SK-N-SH (cell line): Measurements from ENCODE around the gene MAP7. TPM values are rescaled to one million over a fixed set of nuclear protein-coding genes. Genes with fewer than 3 reads are reported as not detected.

ENCODE experiments used
- CTCF ChIA-PET: fragments of 300-600, 350-600 bp; formaldehyde crosslinking; extraction: SDS; loops from one replicate; lab custom pipeline; 2021; lab: Yijun Ruan, JAX
- POLR2A ChIA-PET: fragments of 350-600 bp; sonication (Branson Sonifier 250); formaldehyde crosslinking; extraction: SDS; loops from one replicate; lab custom pipeline; 2020; ENCODE audit warnings: antibody characterized with exemption, inconsistent platforms; lab: Yijun Ruan, JAX
- DNase-seq: peaks from one replicate; pipeline ENCODE4 v3.0.0; 2012
- H2AFZ ChIP-seq: fragments of 200-600 bp; sonication (generic); 2 replicates; pipeline ENCODE4 v1.8.1; 2016; ENCODE audit warnings: antibody characterized with exemption, mild to moderate bottlenecking, low read depth
- H3F3A ChIP-seq: fragments of 200-600 bp; sonication (generic); replicated peaks from 2 replicates; pipeline ENCODE3; 2016; ENCODE audit warnings: antibody characterized with exemption, mild to moderate bottlenecking; ENCODE audit not compliant: insufficient read depth
- H3K27ac ChIP-seq, 2 experiments: fragments of 200-500 bp in 1 of 2; fragments of 200-600 bp in 1 of 2; sonication (Bioruptor generic) in 1 of 2; sonication (generic), shearing (Covaris generic) in 1 of 2; 2 replicates each; pipeline versions ENCODE4 v1.5.1 to v1.6.1; 2014 to 2016; ENCODE audit warnings: low read depth in 2 of 2, inconsistent platforms in 1 of 2, low read length in 1 of 2, mild to moderate bottlenecking in 1 of 2, mixed read lengths in 1 of 2
- H3K27me3 ChIP-seq: fragments of 200-600 bp; sonication (generic), shearing (Covaris generic); 2 replicates; pipeline ENCODE4 v1.6.1; 2016; ENCODE audit warnings: mixed run types; ENCODE audit not compliant: insufficient read depth
- H3K36me3 ChIP-seq, 2 experiments: fragments of 200-500 bp in 1 of 2; fragments of 200-600 bp in 1 of 2; sonication (Bioruptor generic) in 1 of 2; sonication (generic) in 1 of 2; replicated peaks in 1 of 2; 2 replicates each; pipeline versions ENCODE3 to v1.5.1; 2014 to 2016; ENCODE audit warnings: low read length in 1 of 2, mild to moderate bottlenecking in 1 of 2; ENCODE audit not compliant: insufficient read depth in 2 of 2, control insufficient read depth in 1 of 2
- H3K4me1 ChIP-seq, 2 experiments: fragments of 200-500 bp in 1 of 2; fragments of 200-600 bp in 1 of 2; sonication (Bioruptor generic) in 1 of 2; sonication (generic), shearing (Covaris generic) in 1 of 2; 2 replicates each; pipeline versions ENCODE4 v1.5.1 to v1.6.1; 2014 to 2016; ENCODE audit warnings: low read depth in 1 of 2, low read length in 1 of 2, mixed run types in 1 of 2; ENCODE audit not compliant: insufficient read depth in 2 of 2, control insufficient read depth in 1 of 2
- H3K4me2 ChIP-seq: fragments of 200-600 bp; sonication (generic), shearing (Covaris generic); 2 replicates; pipeline ENCODE4 v1.6.1; 2017; ENCODE audit warnings: mixed run types
- H3K4me3 ChIP-seq, 2 experiments: fragments of 200-500 bp in 1 of 2; fragments of 200-600 bp in 1 of 2; sonication (Bioruptor generic) in 1 of 2; sonication (generic), shearing (Covaris generic) in 1 of 2; 2 replicates each; pipeline versions ENCODE4 v1.5.1 to v1.8.1; 2014 to 2016; ENCODE audit warnings: low read depth in 2 of 2, inconsistent platforms in 1 of 2, low read length in 1 of 2, mild to moderate bottlenecking in 1 of 2, mixed read lengths in 1 of 2, moderate library complexity in 1 of 2
- H3K79me2 ChIP-seq: fragments of 200-600 bp; sonication (generic); 2 replicates; pipeline ENCODE4 v1.8.1; 2017; ENCODE audit warnings: mild to moderate bottlenecking; ENCODE audit not compliant: insufficient read depth
- H3K9ac ChIP-seq: fragments of 200-600 bp; sonication (generic); 2 replicates; pipeline ENCODE4 v1.6.1; 2017; ENCODE audit warnings: mixed run types
- H3K9me2 ChIP-seq: fragments of 200-600 bp; sonication (generic); 2 replicates; pipeline ENCODE4 v1.6.1; 2017; ENCODE audit warnings: mixed run types
- H3K9me3 ChIP-seq: fragments of 200-600 bp; sonication (generic); 2 replicates; pipeline ENCODE4 v1.6.1; 2017; ENCODE audit warnings: mixed run types, mild to moderate bottlenecking, moderate library complexity
- H4K20me1 ChIP-seq: fragments of 200-600 bp; sonication (generic); 2 replicates; pipeline ENCODE4 v1.6.1; 2017; ENCODE audit warnings: mild to moderate bottlenecking, mixed run types; ENCODE audit not compliant: insufficient read depth
- CHD2 ChIP-seq: fragments of 150-350 bp; IDR thresholded peaks from 2 replicates; pipeline ENCODE4 v1.6.1; 2018; ENCODE audit warnings: low read length; ENCODE audit not compliant: partially characterized antibody
- CTCF ChIP-seq: fragments of 200-600 bp; sonication (generic); IDR thresholded peaks from 2 replicates; pipeline ENCODE4 v1.6.1; 2017; ENCODE audit warnings: antibody characterized with exemption, mild to moderate bottlenecking, moderate library complexity
- ELF1 ChIP-seq: IDR thresholded peaks from 2 replicates; pipeline ENCODE4 v1.4.0; 2012
- EZH2phosphoT487 ChIP-seq: fragments of 200-600 bp; sonication (generic); IDR thresholded peaks from 2 replicates; pipeline ENCODE4 v1.6.1; 2017; ENCODE audit warnings: low read depth, mixed run types, mild to moderate bottlenecking, antibody characterized with exemption, moderate library complexity, borderline replicate concordance
- FOXJ3 ChIP-seq: sonication (generic); formaldehyde crosslinking; IDR thresholded peaks from 2 replicates; pipeline ENCODE4 v1.5.1; 2020; ENCODE audit warnings: mild to moderate bottlenecking, missing genetic modification reagents
- FOXM1 ChIP-seq: IDR thresholded peaks from 2 replicates; pipeline ENCODE4 v1.4.0; 2012; ENCODE audit warnings: low read depth, mild to moderate bottlenecking
- GABPA ChIP-seq: IDR thresholded peaks from 2 replicates; pipeline ENCODE4 v1.4.0; 2012; ENCODE audit warnings: low read depth, mild to moderate bottlenecking
- JUND ChIP-seq: IDR thresholded peaks from 2 replicates; pipeline ENCODE4 v1.4.0; 2012
- MEF2A ChIP-seq: IDR thresholded peaks from 2 replicates; pipeline ENCODE4 v1.4.0; 2012; ENCODE audit warnings: low read depth, borderline replicate concordance
- MXI1 ChIP-seq: IDR thresholded peaks from 2 replicates; pipeline ENCODE4 v1.6.1; 2012; ENCODE audit warnings: mild to moderate bottlenecking, low read depth, low read length, improper control_type of control experiment
- POLR2AphosphoS5 ChIP-seq: IDR thresholded peaks from 2 replicates; pipeline ENCODE4 v1.6.1; 2012; ENCODE audit warnings: low read depth, low read length
- RCOR1 ChIP-seq: fragments of 150-350 bp; IDR thresholded peaks from 2 replicates; pipeline ENCODE4 v1.6.1; 2017; ENCODE audit warnings: antibody characterized with exemption, low read length
- RFX5 ChIP-seq: IDR thresholded peaks from 2 replicates; pipeline ENCODE4 v1.6.1; 2012; ENCODE audit warnings: mild to moderate bottlenecking, improper control_type of control experiment, low read length
- RXRA ChIP-seq: IDR thresholded peaks from 2 replicates; pipeline ENCODE4 v1.4.0; 2012; ENCODE audit warnings: low read depth, mild to moderate bottlenecking, borderline replicate concordance
- TCF12 ChIP-seq: IDR thresholded peaks from 2 replicates; pipeline ENCODE4 v1.4.0; 2012
- TEAD4 ChIP-seq: IDR thresholded peaks from 2 replicates; pipeline ENCODE4 v1.4.0; 2012; ENCODE audit warnings: mild to moderate bottlenecking, borderline replicate concordance; ENCODE audit not compliant: insufficient read depth
- USF1 ChIP-seq: IDR thresholded peaks from 2 replicates; pipeline ENCODE4 v1.4.0; 2012; ENCODE audit warnings: low read depth, borderline replicate concordance
- YY1 ChIP-seq: IDR thresholded peaks from 2 replicates; pipeline ENCODE4 v1.4.0; 2012; ENCODE audit warnings: low read depth, mild to moderate bottlenecking
- WGBS: methylation state at CpG from one replicate; pipeline ENCODE4 v1.1.6; 2017; ENCODE audit warnings: low lambda C conversion rate; 5-methylcytosine and 5-hydroxymethylcytosine counted together
- polyA plus RNA-seq, 3 experiments: library from polyadenylated mRNA; depleted of rRNA; stranded (reverse); fragments of >200 nt; gene quantifications; 2 replicates each; pipeline ENCODE4 v1.2.3, GENCODE V29; 2012
- TF ChIP-seq, protein P1 (sequence below): IDR thresholded peaks from 2 replicates; pipeline ENCODE4 v1.4.0; 2012; ENCODE audit warnings: low read depth
- TF ChIP-seq, protein P2 (sequence below): IDR thresholded peaks from 2 replicates; pipeline ENCODE4 v1.6.1; 2012; ENCODE audit warnings: mild to moderate bottlenecking, low read depth, low read length, moderate library complexity
- TF ChIP-seq, protein P3 (sequence below): fragments of 150-350 bp; IDR thresholded peaks from 2 replicates; pipeline ENCODE4 v1.6.1; 2016; ENCODE audit warnings: mild to moderate bottlenecking, low read depth, low read length

The MAP7 gene
- polyA plus RNA-seq, 1 of the 3 experiments (the other 2 are of a cell fraction): 0.76 TPM

DNA sequence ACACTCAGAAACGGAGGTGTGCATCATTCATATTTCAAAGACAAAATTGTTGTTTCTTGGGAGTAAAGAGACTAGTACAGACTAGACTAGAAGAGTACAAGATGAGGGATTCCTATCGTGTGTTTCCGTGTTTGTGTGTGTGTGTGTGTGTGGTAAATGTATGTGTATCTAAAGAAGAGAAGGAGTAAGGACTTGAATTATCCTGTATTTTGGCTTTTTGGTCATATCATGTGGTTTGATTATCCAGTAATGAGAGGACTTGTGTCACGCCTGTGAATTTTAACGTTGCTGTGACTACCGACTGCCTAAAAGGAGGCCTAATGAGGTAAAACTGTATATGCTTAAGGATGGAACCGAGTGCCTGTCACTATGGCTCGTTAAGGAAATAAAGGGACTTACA lies 44.4 kb upstream of the MAP7 start (continued):
- no peak for TF ChIP-seq TEAD4
- no peak for TF ChIP-seq MEF2A
- no peak for TF ChIP-seq RXRA
- TF ChIP-seq GABPA: no peak
- TF ChIP-seq FOXM1: no peak
- TF ChIP-seq, all 33 proteins: peak for 0

DNA sequence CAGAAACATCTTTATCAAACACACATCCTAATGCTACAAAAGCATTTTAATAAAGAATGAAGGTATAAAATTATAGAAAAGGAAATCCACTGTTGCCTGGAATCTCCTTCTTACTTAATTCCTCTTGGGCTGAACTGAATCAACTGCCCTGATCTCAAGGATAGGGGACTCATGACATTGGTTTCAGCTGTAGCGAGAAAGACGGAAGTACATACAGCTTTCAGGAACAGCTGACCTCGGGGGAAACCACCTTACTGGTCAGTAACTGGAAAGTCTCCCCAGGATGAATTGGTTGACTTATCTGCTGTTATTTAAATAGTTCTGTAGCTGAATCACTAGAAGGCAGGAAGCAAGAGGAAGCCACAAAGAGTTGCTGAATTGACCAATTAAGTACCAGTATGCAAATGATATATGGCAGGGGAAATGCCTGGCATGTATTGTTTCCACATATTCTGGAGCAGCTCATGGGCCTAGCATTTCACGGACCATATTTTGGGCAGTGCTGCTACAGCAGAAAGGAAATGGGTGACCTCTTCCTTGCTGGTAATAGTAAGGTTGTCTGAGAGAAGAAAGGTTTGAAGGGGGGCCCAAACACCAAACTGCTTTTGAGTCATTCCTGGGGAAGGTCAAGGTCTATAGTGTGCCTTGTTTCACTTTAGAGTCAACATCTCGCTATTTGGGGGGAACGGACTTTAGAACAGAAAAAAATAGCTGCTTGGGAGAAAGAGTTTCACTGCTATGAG lies 43.7 kb upstream of the MAP7 start:
- Histone ChIP-seq H3K9me2 (no peaks in the 10 kb centered on the region), H3K9me3 (no peaks in the 10 kb centered on the region), H4K20me1 (no peaks in the 10 kb centered on the region), H3K27me3 (no peaks in the 10 kb centered on the region), H3K4me1 (peaks cover 0 to 11% of the 10 kb centered on the region in 2 experiments; a peak in 3 of 4 replicates), H3K4me3 (peak overlapping the region in 1 of 2 experiments; percentile 52; a peak in 2 of 4 replicates), H3K36me3 (peaks cover 5 to 18% of the 10 kb centered on the region in 2 experiments), H3F3A (peaks cover 22% of the 10 kb centered on the region), H2AFZ (peak overlapping the region; percentile 75; the same call in 1 of the 2 replicates), H3K79me2 (no peaks in the 10 kb centered on the region), H3K9ac (peak overlapping the region; percentile 67; the same call in 1 of the 2 replicates), H3K27ac (peak overlapping the region; percentile 65 to 99; a peak in 3 of 4 replicates), H3K4me2 (peak overlapping the region; percentile 64; the same call in 1 of the 2 replicates)
- WGBS: 34% methylated on average over 6 of the region's 6 CpGs
- ChIA-PET POLR2A (interaction anchor here (1.0 kb wide), 1 partner anchor 31 kb away, joined by 3 read pairs; no protein-coding TSS in a partner anchor), CTCF (interaction anchor here (1.1 to 1.3 kb wide), 4 partner anchors 13 to 483 kb away, joined by 3 to 5 read pairs (median 4); partner anchors contain the start of gene MAP3K5)
- no peak for DNase-seq
- TF ChIP-seq CTCF: no peak
- TF ChIP-seq FOXM1: peak; percentile 71; the same call in 1 of the 2 replicates
- TF ChIP-seq, protein P1, sequence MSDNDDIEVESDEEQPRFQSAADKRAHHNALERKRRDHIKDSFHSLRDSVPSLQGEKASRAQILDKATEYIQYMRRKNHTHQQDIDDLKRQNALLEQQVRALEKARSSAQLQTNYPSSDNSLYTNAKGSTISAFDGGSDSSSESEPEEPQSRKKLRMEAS: peak; percentile 56; the same call in 1 of the 2 replicates
- TF ChIP-seq TCF12: peak; percentile 81
- peak; percentile 48 for TF ChIP-seq GABPA
- peak; percentile 74 for TF ChIP-seq USF1
- TF ChIP-seq MXI1: no peak
- TF ChIP-seq ELF1: peak; percentile 74
- TF ChIP-seq RCOR1: no peak
- TF ChIP-seq, protein P2, sequence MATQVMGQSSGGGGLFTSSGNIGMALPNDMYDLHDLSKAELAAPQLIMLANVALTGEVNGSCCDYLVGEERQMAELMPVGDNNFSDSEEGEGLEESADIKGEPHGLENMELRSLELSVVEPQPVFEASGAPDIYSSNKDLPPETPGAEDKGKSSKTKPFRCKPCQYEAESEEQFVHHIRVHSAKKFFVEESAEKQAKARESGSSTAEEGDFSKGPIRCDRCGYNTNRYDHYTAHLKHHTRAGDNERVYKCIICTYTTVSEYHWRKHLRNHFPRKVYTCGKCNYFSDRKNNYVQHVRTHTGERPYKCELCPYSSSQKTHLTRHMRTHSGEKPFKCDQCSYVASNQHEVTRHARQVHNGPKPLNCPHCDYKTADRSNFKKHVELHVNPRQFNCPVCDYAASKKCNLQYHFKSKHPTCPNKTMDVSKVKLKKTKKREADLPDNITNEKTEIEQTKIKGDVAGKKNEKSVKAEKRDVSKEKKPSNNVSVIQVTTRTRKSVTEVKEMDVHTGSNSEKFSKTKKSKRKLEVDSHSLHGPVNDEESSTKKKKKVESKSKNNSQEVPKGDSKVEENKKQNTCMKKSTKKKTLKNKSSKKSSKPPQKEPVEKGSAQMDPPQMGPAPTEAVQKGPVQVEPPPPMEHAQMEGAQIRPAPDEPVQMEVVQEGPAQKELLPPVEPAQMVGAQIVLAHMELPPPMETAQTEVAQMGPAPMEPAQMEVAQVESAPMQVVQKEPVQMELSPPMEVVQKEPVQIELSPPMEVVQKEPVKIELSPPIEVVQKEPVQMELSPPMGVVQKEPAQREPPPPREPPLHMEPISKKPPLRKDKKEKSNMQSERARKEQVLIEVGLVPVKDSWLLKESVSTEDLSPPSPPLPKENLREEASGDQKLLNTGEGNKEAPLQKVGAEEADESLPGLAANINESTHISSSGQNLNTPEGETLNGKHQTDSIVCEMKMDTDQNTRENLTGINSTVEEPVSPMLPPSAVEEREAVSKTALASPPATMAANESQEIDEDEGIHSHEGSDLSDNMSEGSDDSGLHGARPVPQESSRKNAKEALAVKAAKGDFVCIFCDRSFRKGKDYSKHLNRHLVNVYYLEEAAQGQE: no peak
- TF ChIP-seq MEF2A: peak; percentile 33; the same call in 1 of the 2 replicates
- TF ChIP-seq FOXJ3 (CRISPR knock-in tag): no peak
- TF ChIP-seq, protein P3, sequence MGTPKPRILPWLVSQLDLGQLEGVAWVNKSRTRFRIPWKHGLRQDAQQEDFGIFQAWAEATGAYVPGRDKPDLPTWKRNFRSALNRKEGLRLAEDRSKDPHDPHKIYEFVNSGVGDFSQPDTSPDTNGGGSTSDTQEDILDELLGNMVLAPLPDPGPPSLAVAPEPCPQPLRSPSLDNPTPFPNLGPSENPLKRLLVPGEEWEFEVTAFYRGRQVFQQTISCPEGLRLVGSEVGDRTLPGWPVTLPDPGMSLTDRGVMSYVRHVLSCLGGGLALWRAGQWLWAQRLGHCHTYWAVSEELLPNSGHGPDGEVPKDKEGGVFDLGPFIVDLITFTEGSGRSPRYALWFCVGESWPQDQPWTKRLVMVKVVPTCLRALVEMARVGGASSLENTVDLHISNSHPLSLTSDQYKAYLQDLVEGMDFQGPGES: no peak
- peak; percentile 45; the same call in 1 of the 2 replicates for TF ChIP-seq POLR2AphosphoS5
- no peak for TF ChIP-seq CHD2
- no peak for TF ChIP-seq RFX5
- peak; percentile 71 for TF ChIP-seq JUND
- no peak; the same call in 1 of the 2 replicates for TF ChIP-seq YY1
- no peak for TF ChIP-seq EZH2phosphoT487
